HPDE6-E6E7 (cell line): Measurements from ENCODE around the gene PNPO.
"Not testable (repeated sequence)": the region's sequence is repeated elsewhere in the genome, so short reads cannot be mapped to it uniquely, and the experiment has no call there.

ENCODE experiments used
- DNase-seq: peaks from one replicate; pipeline ENCODE4 v3.0.0; 2011; ENCODE audit warnings: missing footprints; ENCODE audit errors: extremely low spot score

Gene PNPO

DNA sequence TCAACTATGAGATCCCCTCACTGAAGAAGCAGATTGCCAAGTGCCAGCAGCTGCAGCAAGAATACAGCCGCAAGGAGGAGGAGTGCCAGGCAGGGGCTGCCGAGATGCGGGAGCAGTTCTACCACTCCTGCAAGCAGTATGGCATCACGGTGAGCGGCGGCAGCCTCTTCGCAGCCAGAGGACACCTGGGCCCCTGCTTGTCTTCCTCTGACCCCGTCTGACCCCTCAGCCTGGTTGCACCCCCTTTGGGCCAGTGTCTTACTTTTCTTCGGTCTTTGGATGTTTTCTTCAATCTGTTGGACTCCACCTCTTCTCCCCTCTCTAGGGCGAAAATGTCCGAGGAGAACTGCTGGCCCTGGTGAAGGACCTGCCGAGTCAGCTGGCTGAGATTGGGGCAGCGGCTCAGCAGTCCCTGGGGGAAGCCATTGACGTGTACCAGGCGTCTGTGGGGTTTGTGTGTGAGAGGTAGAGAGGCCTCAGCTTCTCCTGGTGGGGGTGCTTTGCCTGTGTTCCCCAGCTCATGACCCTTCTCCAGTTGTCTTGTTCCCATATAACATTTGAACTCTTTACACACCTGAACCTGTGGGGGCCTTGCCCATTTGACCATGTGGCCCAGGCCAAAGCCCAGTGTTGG lies 33.9 kb downstream of the PNPO start:
- no peak for DNase-seq

DNA sequence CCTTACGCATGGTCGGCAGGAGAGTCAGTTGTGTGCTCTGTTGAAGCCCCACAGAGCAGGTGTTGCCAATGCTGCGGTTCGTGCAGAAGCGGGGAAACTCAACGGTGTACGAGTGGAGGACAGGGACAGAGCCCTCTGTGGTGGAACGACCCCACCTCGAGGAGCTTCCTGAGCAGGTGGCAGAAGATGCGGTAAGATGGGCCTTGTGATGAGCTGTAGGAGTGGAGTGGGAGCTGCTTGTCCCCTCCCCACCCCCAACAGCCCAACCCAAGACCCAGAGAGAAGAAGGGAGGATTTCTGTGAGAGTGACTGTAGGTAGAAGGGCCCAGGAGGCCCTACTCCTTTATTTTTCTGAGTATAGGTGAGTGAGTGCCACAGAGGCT lies 34.4 kb downstream of the PNPO start:
- no peak for DNase-seq

DNA sequence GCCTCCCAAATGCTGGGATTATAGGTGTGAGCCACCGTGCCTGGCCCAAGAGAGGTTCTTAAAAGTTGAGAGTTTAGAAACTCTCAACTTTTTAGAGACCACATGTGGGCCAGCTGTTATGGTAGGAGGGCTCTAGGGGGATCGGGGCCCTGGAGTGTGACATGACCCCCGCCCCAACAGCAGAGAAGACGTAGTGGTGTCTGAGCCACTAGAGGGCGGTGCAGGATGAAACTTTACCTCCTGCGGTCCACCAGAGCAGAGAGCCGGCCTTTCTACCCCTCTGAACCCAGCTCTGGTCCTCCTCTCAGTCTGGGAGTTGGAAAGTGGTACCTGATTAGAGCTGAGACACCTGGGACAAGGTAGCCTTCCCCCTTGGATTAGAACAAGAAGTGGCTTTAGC lies 37.0 kb downstream of the PNPO start:
- DNase-seq, result peak; percentile 54

DNA sequence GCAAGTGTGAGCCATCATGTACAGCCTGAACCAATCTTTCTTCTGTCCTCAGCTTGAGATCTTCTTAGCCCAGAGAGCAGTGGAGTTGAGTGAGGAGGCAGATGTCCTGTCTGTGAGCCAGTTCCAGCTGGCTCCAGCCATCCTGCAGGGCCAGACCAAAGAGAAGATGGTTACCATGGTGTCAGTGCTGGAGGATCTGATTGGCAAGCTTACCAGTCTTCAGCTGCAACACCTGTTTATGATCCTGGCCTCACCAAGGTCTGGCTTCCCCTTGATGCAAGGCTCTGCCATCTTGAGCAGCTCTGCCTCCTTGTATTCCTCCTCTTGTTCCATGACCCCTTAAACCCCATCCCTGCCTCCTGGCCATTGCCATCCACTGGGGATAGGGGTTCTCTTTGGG lies 39.2 kb downstream of the PNPO start:
- no peak for DNase-seq

DNA sequence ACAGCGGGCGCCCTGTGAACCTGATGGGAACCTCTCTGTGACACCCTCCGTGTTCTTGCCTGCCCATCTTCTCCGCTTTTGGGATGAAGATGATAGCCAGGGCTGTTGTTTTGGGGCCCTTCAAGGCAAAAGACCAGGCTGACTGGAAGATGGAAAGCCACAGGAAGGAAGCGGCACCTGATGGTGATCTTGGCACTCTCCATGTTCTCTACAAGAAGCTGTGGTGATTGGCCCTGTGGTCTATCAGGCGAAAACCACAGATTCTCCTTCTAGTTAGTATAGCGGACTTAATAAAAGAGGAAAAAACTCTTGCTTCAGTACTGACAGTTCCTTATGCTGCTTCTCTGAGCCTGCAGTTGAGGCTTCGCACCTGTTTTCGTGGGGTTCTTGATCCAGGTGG lies 40.1 kb downstream of the PNPO start:
- DNase-seq, result no peak

DNA sequence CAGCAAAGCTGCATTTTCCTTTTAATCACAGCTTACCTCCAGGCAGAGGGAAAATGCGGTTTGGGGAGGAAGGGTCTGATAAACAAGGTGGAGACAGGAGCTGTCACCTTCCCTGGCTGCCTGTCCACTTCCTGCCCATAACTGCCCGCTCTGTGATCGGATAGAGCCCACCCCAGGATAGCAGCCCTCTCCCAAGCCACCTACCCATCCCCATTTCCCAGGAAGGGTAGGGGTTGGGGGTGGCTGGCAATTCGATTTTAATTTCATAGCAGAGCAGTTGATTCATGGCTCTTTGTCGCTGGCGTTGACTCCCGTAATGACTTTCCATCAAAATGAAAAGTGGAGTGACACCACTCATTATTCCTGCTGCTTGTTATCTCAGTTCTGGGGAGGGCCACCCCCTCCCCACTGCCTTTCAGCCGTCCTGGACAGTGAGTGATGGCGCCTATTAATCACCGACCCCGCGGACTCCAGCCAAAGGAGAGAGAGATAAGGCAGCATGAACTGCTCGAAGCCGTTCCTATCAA lies 40.8 kb downstream of the PNPO start:
- no peak for DNase-seq

DNA sequence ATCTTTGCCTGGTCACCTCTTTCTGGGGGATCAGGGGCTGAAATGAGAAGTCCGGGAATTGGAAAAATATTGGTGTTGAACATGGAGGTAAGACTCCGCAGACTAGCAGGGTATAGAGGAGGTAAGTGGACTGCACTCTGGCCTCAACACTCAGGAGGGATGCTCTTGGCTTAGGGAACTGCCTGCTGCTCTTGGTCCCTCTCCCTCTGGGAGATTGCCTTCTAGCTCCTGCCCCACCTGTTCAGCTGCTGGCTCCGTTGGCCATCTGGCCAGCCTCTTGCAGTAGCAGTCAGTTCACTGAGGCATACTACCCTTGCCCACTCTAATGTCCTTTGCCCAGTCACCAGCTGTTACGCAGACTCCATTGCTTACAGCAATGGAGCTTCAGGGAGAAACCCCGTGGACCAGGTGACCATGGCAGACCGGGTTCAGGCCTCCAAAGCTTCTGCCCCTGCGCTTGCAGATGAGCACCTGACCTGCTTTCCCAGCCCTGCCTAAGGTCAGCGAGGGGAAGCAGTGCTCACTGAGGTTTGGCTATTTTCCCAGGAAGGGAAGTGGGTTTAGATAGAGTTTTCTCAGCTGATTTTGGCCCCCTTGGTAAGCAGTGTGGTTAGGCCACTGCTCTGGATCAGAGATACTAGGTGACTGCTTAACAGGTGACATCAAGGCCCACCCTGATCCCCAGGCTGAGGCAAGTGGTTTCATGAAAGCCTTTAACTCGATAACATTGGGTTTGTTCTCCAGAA lies 41.4 kb downstream of the PNPO start:
- DNase-seq, result no peak

DNA sequence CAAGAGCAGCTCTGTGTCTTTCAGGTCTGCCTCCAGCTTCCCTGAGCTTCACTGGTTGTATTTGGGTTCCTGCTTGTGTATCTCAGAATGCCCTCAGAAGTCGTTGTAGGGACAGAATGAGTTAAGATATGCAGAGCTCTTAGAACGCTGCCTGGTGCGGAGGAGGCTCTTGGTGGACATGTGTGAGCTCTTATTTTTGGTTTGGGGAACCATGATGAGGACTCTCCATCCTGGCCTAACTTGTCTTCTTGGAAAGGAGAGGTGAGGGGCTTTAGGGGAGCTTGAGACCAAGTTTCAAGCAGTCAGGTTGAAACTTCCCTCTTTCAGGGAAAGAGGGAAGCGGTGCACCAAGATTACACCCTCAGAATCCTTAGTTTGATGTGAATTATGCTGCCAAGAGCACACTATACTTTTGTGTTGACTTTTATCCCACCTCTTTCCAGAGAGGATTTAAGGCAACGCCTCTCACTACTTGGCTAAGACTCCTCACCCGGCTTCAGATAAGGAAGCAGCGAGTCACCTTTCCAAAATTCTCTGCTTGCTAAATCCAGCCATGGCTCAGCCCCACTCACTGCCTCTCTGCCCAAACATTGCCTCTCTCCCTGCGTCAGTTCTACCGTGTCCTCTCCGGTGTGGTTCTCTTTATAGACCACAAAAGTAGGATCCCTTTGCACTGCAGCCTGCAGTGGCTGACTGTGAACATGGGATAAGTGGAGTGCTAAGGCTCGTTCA lies 42.3 kb downstream of the PNPO start:
- no peak for DNase-seq

DNA sequence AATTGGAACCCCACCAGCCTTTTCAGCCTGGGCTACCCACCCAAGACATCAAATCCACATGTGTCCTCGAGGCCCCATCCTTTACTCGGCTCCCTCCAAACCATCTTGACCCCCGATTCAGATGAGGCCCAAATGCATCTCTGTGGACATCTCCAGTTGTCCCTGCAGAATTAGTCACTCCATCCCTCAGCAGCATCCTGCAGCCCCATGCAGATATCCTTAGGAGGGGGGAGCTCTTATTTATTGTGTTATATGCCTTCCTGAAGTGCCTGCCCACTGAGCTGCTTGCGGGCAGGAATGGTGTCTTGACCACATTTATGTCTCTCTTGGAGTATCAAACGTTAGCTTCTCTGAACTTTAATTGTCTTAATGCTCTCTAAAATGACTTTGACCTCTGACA lies 45.1 kb downstream of the PNPO start:
- no peak for DNase-seq

DNA sequence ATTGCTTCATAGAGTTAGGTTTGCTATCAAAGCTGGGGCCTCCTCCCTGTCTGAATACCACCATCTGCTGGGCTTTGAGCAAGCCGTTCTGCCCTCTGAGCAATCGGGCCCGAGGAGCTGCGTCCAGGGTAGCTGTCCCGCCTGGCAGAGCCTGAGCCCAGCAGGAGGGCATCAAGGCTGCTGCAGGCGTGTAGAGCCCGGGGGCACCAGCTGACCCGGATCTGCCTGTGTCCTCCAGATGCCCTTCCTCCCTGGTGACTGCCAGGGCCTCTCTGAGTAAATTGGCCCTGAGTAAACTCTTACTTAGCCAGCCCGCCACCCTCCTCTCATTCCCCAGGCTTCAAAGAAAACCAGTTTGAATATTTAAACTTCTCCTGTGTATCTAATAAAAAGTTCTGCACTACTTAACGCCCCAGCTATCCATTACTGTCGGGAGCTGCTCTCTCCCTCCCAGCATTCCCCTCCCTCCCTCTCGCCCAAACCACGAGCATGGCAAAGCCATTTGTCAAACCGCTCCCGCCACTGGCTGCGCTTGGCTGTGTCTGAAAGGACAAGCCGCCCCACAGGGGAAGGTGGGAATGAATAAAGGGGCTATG lies 46.0 kb downstream of the PNPO start:
- DNase-seq, result no peak

DNA sequence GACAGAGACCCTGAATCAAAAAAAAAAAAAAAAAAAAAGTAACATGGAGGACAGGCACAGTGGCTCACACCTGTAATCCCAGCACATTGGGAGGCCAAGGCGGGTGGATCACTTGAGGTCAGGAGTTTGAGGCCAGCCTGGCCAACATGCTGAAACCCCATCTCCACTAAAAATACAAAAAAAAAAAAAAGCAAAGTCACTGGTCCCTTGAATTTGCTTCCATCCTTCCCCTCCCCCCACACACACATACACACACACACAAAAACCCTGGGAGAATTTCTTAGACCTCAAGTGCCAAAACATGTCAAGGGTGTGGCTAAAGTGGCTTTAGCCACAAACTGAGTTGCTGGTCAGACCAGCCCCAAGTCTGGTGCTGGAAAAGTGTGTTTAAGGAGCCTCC lies 47.1 kb downstream of the PNPO start:
- not testable (repeated sequence) for DNase-seq

DNA sequence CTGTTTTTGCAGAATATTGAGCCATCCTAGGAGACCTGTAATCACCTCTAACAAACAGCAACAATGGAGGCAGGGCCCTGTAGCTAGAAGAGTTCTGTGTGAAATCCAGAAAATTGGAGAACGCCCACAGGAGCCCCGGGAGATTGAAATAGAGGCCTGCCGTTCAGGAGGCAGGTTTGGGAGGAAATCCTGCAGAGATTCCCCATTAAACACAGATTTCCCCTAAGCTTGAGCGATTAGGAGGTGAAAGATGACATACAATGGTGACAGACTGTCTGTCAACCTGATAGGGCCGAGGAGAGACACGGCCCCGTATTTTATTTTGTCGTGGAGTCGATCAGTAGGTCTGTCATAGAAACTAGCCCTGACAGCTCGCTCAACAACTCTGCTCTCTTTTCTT lies 47.8 kb downstream of the PNPO start:
- DNase-seq, result no peak

DNA sequence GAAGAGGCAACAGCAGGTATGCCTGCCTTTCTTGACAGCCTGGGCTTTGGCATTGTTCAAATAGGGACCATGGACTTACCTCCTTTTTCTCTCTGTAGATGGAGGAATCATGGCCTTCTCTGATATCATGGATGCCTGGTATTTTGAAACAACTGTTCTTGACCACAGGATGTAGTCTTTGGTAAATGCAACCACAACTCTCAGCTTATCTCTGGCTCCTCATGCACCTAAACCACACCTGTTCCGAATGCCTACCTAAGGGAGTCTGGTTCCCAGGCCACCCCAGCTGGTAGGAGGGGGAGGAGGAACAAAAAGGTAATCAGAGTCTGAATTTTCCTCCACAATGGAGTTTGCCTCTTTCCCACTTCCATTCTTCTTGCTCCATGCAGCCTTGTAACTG lies 48.3 kb downstream of the PNPO start:
- DNase-seq, result no peak

DNA sequence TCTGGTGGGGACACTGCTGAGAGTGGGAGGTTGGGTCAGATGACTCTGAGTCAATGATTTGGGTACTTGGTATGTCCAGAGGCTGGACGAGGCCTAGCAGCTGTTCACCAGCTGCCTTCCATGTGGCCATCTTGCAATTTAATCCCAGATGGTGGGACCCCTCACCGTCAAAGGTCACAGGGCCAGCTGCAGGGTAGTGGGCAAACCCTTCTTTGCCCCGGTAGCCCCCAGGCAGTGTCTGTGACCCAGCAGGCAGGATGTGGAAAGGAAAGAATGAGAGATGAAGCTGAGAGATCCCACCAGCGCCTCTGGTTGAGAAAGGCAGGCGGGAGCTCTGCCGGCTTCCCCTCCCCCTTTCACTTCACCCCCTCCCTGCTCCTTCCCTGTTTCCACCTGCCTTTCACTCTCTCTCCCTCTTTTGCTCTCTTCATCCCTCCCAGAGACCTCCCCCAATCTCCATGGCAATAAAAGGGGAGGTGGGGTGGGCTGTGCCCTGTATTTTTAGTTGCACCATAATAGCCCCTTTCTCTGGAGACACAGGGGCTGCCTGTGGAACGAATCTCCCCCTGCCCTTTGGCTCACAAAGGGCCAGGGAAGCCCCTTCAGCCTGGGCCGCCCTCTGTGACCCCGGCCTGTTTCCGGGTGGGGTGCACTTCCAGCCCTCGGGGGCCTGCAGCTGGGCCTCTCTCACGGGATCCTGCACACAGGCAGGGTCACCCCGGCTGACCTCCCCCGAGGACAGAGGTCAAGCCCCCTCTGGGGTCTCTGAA lies 49.8 kb downstream of the PNPO start:
- no peak for DNase-seq

DNA sequence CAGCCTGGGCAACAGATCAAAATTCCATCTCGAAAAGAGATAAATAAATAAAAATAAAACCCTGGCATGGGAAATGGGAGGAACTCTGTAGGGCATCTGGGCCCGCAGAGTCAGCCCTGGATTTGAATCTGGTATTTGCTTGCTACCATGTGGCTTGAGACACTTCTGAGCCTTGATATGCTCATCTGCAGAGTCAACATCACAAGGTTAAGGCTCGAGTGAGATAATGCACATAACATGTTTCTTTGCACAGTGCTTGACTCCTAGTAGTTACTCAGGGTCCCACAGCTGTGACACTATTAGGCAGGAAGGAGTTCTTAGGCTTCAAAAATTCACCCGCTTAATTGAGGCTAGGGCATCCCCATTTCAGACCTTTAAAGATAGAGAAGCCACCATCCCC lies 50.8 kb downstream of the PNPO start:
- DNase-seq, result no peak

DNA sequence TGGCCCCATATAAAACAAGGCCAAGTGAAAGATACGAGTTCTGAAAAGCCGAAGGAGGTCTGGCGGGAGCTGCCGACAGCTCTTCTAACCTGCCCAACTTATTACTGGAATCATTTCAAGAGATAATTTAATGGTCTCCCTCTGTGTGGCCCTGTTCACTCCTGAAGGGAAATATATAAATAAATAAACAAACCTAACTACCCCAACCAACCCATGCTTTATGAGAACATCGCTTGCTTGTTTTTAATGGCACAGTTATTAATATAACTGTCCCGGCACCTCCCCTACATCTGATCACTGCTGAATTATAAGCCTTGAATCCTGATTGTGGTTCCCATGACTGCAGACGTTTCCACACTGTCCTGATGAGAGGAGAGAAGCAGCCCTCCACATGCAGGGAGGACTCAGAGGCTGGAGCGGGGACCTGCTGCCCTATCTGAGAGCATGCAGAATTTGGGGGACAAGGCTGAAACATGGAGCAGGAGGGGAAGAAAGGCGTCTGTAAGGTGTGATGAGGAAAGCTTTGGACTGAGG lies 51.7 kb downstream of the PNPO start:
- DNase-seq, result no peak

DNA sequence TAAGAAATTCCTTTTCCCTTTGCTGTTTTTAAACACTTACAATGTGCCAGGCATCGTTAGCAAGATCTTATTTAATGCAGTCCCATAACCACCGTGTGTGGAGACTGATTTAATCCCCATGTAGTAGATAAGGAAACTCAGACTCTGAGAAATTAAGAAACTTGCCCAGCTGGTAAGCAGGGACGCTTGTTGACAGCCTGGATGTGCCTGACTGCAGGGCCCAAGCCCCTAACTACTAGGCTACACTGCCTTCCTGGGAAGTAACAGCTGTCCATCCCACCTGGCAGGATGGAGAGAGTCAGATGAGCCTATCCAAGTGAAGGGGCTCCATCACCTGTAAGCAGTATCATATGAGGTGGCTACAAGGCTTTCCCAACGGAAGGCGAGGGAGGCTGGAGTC lies 52.6 kb downstream of the PNPO start:
- no peak for DNase-seq

DNA sequence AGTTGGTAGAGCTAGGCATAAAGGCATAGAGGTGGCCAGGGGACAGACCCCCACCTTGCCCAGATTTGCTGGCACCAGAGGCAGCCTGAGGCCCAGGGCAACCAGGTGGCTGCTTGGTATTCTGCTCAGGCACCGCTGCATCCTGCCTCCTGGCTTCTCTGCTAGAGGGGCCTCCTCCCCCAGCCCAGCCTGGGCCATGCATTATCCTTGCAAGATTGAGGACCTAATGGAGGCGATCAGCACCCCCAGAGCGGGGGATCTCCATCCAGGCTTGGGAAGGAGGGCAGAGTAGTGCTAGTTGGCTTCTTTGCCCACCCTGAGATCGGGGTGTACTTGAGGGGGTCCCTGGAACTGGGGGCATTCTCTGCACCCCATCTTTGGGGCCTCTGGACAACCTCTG lies 53.4 kb downstream of the PNPO start:
- DNase-seq, result no peak

DNA sequence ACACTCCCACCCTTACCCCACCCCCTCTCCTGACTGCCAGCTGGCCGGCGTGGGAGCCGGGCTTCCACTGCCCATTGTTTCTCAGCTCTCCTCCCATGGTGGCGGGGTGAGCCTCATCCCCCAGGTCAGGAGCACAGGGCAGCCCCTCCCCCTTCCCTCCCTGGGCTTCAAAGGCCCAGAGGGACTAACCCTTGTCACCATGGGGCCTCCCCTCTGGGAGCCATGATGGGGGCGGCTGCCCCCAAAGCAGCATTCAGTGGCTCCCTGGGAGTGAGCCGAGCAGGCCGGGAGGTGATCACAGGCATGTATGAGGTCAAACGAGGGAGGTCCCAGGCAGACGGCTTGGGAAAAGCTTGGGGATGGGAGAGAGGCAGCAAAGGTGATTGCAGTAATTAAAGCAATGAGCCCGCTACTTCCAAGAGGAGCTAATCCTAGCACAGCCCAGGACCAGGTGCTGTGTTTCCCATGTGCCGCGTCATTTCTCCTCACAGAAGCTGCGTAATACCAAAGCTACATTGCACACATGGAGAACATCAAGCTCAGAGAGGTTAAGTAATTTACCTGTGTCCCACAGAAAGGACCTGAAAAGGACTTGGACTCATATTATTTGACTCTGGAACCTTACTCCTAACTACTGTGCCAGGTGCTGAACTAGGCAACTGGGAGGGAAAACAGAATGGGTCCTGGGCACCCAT lies 54.0 kb downstream of the PNPO start:
- DNase-seq, result no peak

DNA sequence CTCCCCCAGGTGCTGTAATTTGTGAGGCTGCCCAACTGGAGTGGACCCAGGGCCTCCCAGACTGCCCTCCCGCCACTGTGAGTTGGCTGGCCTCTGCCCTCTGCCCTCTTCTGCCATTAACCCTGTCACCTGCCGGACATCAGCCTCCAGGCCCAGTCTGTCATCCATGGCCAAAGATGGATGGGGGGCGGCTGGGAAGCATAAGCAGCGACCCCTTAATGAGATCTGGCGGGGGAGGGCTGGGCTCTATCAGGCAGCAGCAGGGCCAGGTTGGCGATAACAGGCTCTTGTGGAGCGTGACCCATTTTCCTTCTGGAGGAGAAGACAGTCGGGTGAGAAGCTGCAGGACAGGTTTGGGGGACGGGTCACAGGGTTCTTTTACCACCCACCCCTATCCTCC lies 54.8 kb downstream of the PNPO start:
- DNase-seq, result no peak

DNA sequence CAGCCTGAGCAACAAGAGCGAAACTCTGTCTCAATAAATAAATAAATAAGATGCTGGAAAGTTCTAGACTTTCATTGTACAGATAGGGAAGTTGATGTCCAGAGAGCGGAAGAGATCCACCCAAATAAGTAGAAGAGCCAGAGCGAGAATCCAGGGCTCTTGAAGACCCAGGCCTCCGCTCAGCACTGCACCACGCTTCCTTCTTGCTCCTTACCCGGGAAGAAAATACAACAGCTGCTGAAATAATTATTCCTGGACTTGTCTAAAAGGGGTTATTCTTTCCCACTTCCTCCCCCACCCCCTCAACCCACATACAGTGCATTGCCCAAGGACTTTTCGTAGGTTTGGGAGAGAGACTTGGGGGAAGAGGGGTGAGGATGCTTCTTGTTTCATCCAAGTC lies 56.2 kb downstream of the PNPO start:
- DNase-seq, result no peak
